ENCODE measurements around the gene AP1M1. TPM values are rescaled to one million over a fixed set of nuclear protein-coding genes. Genes with fewer than 3 reads are reported as not detected.

AP1M1 gene
- total and polyA plus RNA-seq, 2 of the 4 experiments (the other 2 are of a cell fraction), result 85.1 to 99.1 TPM

DNA sequence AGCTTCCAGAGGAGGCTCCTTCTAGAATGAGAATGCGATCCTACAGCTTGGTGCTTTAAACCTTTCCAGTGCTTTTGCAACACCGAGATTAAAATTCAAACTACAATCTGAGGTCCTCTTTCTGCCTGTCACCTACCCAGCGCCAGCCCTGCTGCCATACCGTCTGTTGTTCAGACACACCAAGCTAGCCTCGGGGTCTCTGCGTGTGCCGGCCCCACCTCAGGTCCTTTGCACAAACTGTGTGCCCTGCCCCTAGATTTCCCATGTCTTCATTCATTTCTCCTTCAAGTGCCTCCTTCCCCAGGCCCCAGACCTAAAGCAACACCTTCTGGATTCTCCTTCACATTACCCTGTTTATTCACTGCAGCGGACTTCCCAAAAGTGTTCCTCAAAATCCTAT, 43.2 kb upstream of the AP1M1 start:
- dilution Hi-C loops (cut with HindIII; ENCODE audit: low sequenced_read_pairs, unreplicated experiment), result no loop called here

More for the DNA sequence above, 43.2 kb upstream of the AP1M1 start:
- 60% methylated on average over 1 of the region's 8 CpGs; no CpG with 5 or more reads in 1 of the 2 experiments for WGBS, 2 experiments (ENCODE audit: extremely low coverage in 2 of 2, insufficient read length in 1 of 2)
- Histone ChIP-seq H4K91ac (ENCODE audit: insufficient read depth, low read depth, low read length) (no peak overlapping the region), H4K5ac (ENCODE audit: low read depth, low read length) (no peak overlapping the region), H3K4me2 (ENCODE audit: low read depth, low read length) (no peak overlapping the region), H3K9ac (ENCODE audit: low read depth, low read length) (no peak overlapping the region), H4K8ac (ENCODE audit: low read depth in 2 of 2, low read length in 2 of 2) (no peak overlapping the region), H3K4me3 (ENCODE audit: insufficient read depth, low read depth, low read length) (no peak overlapping the region), H3K27me3 (ENCODE audit: control insufficient read depth, insufficient read depth, low read length) (peaks cover 4% of the 10 kb centered on the region; the same call in 1 of the 2 replicates), H2BK15ac (ENCODE audit: low read depth, low read length) (no peak overlapping the region), H3K14ac (replicated peaks; ENCODE audit: low read depth, low read length) (no peak overlapping the region), H2AFZ (replicated peaks; ENCODE audit: low read length, poor library complexity) (no peak overlapping the region), H2BK120ac (ENCODE audit: low read depth, low read length) (no peak overlapping the region), H3K23ac (ENCODE audit: low read depth, low read length) (no peak overlapping the region), H3K56ac (ENCODE audit: extremely low read depth, insufficient read depth, low read length) (no peak overlapping the region), H3K27ac (ENCODE audit: insufficient read depth, low read length) (no peak overlapping the region), H2BK5ac (ENCODE audit: low read depth, low read length, poor library complexity, severe bottlenecking) (no peak overlapping the region), H3K18ac (ENCODE audit: low read depth, low read length) (no peak overlapping the region), H3K4ac (ENCODE audit: low read depth, low read length) (no peak overlapping the region), H2AK5ac (ENCODE audit: low read depth, low read length) (no peak overlapping the region), H3K79me1 (ENCODE audit: low read depth in 1 of 2, low read length in 2 of 2) (no peaks in the 10 kb centered on the region), H4K20me1 (ENCODE audit: insufficient read depth, low read length) (no peaks in the 10 kb centered on the region), H3K9me1 (ENCODE audit: insufficient read depth, low read length) (0 out of 2 replicates have a peak, but pooled peaks cover 2% of the 10 kb centered on the region), H3K9me3 (ENCODE audit: control insufficient read depth, insufficient read depth, low read length) (no peaks in the 10 kb centered on the region), H3K36me3 (ENCODE audit: control insufficient read depth, insufficient read depth, low read length) (no peaks in the 10 kb centered on the region), H2AK9ac (replicated peaks; ENCODE audit: low read depth, low read length, poor library complexity) (peak overlapping the region; percentile 50), H3K4me1 (ENCODE audit: control insufficient read depth, insufficient read depth, low read length) (no peaks in the 10 kb centered on the region), H2BK20ac (ENCODE audit: low read depth, low read length) (no peak overlapping the region)
- no TSS peak for BruUV-seq (replicated peaks)
- no peak for ATAC-seq (ENCODE audit: low read depth)
- no peak for TF ChIP-seq NFE2L2 (IDR thresholded peaks at IDR 0.05; ENCODE audit: low read depth, low read length)
- TF ChIP-seq MXI1 (IDR thresholded peaks at IDR 0.05; ENCODE audit: borderline replicate concordance, low read depth, low read length), result no peak
- TF ChIP-seq SMC3 (IDR thresholded peaks at IDR 0.05; ENCODE audit: low read depth, low read length), result no peak
- TF ChIP-seq FOS (IDR thresholded peaks at IDR 0.05; ENCODE audit: low read depth, low read length), result no peak
- no peak for TF ChIP-seq RFX5 (IDR thresholded peaks at IDR 0.05; ENCODE audit: low read depth, low read length)
- TF ChIP-seq RCOR1 (IDR thresholded peaks at IDR 0.05; ENCODE audit: insufficient replicate concordance, low read length), result no peak
- no peak for TF ChIP-seq MAZ (IDR thresholded peaks at IDR 0.05; ENCODE audit: borderline replicate concordance, low read depth, low read length)
- TF ChIP-seq, protein P1, sequence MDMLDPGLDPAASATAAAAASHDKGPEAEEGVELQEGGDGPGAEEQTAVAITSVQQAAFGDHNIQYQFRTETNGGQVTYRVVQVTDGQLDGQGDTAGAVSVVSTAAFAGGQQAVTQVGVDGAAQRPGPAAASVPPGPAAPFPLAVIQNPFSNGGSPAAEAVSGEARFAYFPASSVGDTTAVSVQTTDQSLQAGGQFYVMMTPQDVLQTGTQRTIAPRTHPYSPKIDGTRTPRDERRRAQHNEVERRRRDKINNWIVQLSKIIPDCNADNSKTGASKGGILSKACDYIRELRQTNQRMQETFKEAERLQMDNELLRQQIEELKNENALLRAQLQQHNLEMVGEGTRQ (IDR thresholded peaks at IDR 0.05; ENCODE audit: low read depth, low read length), result no peak
- no peak for TF ChIP-seq POLR2A (IDR thresholded peaks at IDR 0.05; ENCODE audit: low read depth, low read length)
- TF ChIP-seq MAFK (IDR thresholded peaks at IDR 0.05; ENCODE audit: low read depth, low read length), result no peak
- intact Hi-C loops (cut with micrococcal nuclease) (no loop called here), in situ Hi-C loops (cut with MboI; ENCODE audit: low sequenced_read_pairs) (no loop called here)
- ChIA-PET POLR2A (ENCODE audit: unreplicated experiment) (no interaction called here), CTCF (no interaction called here)
- no peak for DNase-seq

All from IMR-90 (cell line).